Thyroid gland (tissue), 4 donors: ENCODE measurements around the gene NPPB.

Source experiments
- CTCF ChIP-seq, 6 experiments: fragments of 200-600 bp in 3 of 6; fragments of 450-650 bp in 3 of 6; sonication (generic) in 3 of 6; IDR thresholded peaks; one replicate each; pipeline ENCODE4 v1.5.1; 2016 to 2019; ENCODE audit warnings: antibody characterized with exemption in 6 of 6, mild to moderate bottlenecking in 2 of 6, inconsistent platforms in 1 of 6, moderate library complexity in 1 of 6
- POLR2A ChIP-seq, 2 donors: fragments of 450-650 bp; IDR thresholded peaks; one replicate each; pipeline ENCODE4 v1.6.1; 2017; ENCODE audit warnings: antibody characterized with exemption in 2 of 2, mild to moderate bottlenecking in 2 of 2, moderate library complexity in 1 of 2

- no peak for TF ChIP-seq CTCF (IDR thresholded peaks at IDR 0.05)
- no peak for TF ChIP-seq POLR2A (IDR thresholded peaks at IDR 0.05)
These were observed 33.6 kb downstream of the NPPB start for GRCh38 chr1:11825131-11825530.
